Inferior parietal cortex (tissue), 1 donor: ENCODE data around the gene CNOT4.
"Not testable (repeated sequence)": the region's sequence is repeated elsewhere in the genome, so short reads cannot be mapped to it uniquely, and the experiment has no call there.

Experiments used
- DNase-seq: peaks from one replicate; pipeline ENCODE4 v3.0.0-alpha.2; 2016; ENCODE audit errors: extremely low spot score

CNOT4 gene

GRCh38 chr7:135454060-135454459 lies 55.8 kb downstream of the CNOT4 start:
- DNase-seq: no peak

- DNase-seq: no peak
Observed at GRCh38 chr7:135449436-135449835, 60.5 kb downstream of the CNOT4 start.

- no peak for DNase-seq
Observed at GRCh38 chr7:135448753-135449152, 61.1 kb downstream of the CNOT4 start.

GRCh38 chr7:135447748-135448147 lies 62.2 kb downstream of the CNOT4 start:
- no peak for DNase-seq

DNA sequence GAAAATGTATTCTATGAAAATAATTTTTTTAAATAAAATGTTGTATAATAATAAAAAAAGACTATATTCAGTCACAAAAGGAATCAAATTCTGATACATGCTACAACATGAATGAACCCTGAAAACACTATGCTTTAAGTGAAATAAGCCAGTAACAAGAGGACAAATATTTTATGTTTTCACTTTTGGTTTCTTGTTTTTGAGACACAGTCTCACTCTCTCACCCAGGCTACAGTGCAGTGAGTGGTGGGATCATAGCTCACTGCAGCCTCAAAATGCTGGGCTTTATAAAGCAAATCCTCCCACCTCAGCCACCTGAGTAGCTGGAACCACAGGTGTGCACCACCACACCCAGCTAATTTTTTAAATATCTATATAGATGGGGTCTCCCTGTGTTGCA lies 64.2 kb downstream of the CNOT4 start:
- DNase-seq: no peak

GRCh38 chr7:135445266-135445665 lies 64.6 kb downstream of the CNOT4 start:
- not testable (repeated sequence) for DNase-seq

- no peak for DNase-seq
Observed at GRCh38 chr7:135441791-135442190, 68.1 kb downstream of the CNOT4 start.

DNA sequence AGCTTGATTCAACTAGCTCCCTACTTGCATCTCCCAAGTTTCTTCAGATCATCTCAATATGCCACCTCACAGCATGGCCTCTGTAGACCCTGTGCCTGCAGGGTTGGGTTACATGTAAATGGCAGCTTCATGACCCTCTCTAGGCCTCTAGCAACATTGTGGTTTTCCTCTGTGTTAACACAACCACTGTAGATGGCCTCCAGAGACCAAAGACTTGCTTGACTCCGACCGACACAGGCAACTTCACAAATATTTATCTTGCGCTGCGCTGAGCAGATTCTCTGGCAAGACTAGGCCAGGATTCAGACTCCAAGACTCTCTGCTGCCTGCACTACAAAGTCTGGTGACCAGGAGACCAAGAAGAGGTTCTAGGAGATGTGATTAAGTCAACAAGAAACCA lies 75.9 kb downstream of the CNOT4 start:
- DNase-seq: no peak

DNA sequence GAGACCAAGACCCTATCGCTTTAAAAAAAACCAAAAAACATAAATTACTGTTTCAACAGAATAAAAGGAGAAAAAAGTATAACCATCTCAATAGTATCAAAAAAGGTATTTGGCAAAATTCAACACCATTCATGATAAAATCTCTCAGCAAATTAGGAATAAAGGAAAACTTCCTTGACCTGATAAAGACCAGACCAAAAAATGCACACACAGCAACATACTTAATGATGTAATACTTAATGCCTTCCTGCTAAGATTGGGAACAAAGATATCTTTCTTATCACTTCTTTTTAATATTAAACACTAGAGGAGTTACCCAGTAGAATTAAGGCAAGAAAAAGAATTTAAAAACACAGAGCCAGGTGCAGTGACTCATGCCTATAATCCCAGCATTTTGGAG lies 79.3 kb downstream of the CNOT4 start:
- no peak for DNase-seq

DNA sequence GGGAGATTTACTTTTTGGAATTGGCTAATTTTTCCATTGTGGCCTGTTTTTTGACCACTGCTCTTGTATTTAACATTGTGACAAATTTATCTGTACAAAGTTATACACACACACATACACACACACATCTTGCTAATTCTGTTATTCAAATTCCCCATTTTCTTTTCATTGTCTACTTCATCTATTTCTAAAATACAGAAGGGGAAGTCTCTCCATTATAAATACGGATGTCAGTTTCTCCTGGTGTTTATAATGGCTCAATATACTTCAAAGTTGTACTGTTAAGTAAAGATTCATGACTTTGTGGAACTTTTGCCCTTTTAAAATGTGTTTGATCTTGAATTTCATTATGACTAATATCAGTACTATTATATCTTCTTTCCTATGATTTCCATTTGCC lies 81.0 kb downstream of the CNOT4 start:
- no peak for DNase-seq

DNA sequence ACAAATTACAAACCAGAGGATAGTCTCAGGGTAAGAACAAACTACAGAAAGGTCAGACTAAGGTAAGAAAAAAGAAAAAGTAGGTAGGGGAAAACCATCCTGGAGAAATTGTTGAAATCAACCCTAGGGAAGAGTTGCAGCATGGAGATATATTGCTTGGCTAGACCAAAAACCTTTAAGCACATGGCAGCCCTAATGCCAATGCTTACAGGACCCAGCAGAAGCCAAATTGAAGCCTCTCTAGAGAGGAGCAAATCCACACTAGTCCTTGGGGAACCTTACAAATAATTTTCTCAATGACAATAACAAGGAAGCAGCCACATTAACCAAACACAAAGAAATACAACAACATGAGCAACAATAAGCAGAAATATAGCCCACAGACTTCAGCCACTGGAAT lies 81.9 kb downstream of the CNOT4 start:
- DNase-seq: no peak

GRCh38 chr7:135427166-135427565 lies 82.7 kb downstream of the CNOT4 start:
- no peak for DNase-seq

DNA sequence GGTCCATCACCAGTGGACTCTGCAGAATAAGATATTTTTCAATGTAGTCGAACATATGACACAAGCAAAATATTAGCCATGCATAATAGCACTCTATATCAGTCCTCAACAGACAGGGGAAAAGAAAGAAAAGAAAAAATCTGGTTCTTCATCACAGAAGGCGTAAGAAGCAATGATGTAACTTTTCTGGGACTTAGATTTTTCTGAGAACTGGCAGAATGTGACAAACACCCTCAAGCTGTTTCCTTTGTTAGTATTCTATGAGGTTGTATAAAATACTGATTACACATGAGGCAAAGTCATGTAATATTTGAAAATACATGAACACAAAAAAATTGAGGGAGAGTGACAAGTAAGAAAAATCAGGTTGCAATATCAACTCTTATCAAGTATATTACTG lies 84.9 kb downstream of the CNOT4 start:
- DNase-seq: no peak

DNA sequence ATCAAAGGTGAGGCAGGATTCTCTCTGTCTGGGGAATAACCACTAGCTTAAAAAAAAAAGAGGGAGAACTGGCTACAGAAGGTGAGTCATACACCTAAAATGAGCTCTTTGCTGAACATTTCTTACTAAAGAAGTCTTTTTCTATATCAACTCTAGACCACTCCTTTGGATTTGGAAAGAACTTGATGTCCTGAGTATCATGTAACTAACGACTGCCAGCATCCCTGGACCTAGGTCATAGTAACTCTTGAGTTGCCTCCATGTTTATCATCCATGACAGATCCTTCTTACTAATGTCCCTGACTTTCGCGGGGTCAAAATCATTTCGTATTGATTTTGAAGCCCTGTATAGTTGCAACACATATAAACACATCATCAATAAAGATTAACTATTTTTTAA lies 89.1 kb downstream of the CNOT4 start:
- no peak for DNase-seq

- no peak for DNase-seq
Observed at GRCh38 chr7:135416431-135416830, 93.5 kb downstream of the CNOT4 start.

DNA sequence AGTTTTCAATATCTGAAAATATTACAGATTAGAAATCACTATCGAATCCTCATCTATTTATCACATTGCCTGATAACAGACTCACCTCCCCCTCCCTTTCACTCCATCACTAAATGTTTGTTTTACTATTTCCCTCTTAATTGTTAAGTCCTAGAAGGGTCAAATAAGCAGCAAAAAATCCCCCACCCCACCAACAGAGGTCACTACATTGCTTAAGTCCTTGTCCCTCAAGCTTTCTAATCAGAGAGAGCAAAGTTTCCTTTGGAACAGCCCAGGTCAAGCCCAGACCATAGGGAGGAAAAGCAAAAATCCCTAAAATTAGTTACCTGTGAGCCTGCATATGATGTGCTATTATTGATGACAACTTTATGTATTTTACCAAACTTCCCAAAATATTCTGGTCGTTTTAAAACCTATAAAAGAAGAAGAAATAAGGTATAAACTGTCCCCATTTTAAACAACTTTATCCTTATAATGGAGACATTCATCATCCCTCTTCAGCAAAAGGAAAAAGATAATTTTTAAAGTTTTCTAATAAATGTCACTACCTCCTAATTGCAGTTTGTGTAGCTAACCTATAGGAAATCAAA lies 95.0 kb downstream of the CNOT4 start:
- DNase-seq: no peak

DNA sequence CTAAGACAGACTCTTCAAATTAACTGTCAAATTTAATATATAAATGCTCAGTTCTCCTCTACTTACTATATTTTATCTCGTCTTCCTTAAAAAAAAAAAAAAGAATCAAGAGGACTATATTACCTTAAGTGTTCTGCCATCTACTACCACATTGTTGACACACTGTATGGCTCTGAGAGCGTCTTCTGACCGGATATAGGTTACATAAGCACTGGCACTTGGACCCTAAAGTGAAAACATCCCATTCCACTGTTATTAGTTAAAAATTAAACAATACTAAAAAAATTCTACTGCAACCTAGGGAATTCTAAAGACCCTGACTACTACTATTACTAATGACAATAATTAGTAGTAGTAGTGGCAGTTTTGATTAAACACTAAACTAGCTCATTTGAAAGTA lies 95.7 kb downstream of the CNOT4 start:
- DNase-seq: no peak

DNA sequence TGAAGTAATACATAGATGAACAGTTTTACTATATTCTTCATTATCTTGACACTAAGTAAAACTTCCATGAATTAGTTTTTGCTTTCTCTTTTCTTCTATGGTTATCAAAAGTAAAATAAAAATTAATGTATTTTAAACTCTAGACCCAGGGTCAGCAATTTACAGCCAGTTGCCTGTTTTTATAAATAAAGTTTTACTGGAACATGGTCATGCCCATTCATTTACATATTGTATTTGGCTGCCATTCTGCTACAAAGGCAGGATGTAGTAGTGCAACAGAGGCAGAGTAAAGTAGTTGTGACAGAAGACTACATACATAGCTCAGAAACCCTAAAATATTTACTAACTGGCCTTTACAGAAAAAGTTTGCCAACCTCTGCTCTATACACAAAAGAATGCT lies 98.8 kb downstream of the CNOT4 start:
- no peak for DNase-seq

GRCh38 chr7:135410543-135410942 lies 99.4 kb downstream of the CNOT4 start:
- DNase-seq: no peak

DNA sequence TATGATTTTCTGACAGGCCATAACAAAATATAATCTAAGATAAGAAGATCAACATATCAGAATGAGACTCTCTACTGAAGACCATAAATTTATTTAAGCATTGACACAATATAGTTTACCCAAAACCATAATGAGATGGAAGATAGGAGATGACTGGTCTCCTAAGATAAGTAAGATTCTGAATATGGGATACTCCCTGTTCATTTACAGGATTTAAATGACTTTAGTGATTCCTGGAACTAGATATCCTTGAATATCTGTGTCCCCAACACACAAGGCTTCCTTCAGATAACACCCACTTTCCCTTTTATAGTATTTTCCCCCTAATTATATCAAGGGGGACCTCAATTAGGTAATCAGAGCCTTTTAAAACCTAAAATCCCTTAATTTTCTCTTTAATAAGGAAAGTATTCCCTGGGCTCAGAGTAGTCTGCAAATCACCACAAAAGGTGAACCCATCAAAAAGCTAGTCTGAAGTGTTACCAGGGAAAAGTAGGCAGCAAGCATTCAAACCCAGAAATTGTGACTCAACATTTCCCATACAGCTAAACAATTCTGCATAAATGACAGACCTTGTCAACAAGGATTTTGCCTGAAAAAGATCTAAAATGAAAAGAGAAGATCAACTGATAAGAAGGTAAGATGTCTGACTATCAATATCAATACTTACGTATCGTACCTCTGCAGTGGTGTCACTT lies 99.9 kb downstream of the CNOT4 start:
- DNase-seq: no peak

GRCh38 chr7:135407884-135408283 lies 102.0 kb downstream of the CNOT4 start:
- no peak for DNase-seq

GRCh38 chr7:135406918-135407317 lies 103.0 kb downstream of the CNOT4 start:
- no peak for DNase-seq

GRCh38 chr7:135405969-135406368 lies 103.9 kb downstream of the CNOT4 start:
- no peak for DNase-seq

- DNase-seq: no peak
Observed at GRCh38 chr7:135403302-135403701, 106.6 kb downstream of the CNOT4 start.
